HG02798 (cell line): ENCODE data around the gene POLR2M.

Source experiments
- ATAC-seq: cut with Tn5 transposase; IDR thresholded peaks from one replicate; pipeline ENCODE4 v1.9.1; 2021; ENCODE audit warnings: mild to moderate bottlenecking; ENCODE audit not compliant: unreplicated experiment, poor library complexity

The POLR2M gene

GRCh38 chr15:57690341-57690966, 16.1 kb upstream of the POLR2M start:
- no peak for ATAC-seq

DNA sequence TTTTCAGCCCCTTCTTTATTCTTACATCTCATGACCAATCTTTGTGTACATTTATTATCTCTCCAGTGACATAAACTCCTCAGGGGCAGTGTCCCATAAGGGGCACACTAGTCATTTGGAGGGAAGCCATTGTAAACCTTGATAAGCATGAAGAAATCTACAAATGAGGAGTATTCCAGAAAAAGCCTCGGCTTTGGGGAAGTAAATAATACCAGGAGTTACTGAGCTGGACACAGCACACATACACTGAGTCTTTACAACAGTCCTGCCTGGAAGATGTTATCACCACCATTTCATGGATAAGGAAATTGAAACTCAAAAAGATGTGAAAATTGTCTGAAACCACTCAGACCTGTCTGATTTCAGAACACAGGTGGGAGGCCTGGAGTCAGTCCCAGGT, 15.4 kb upstream of the POLR2M start:
- ATAC-seq = no peak

- ATAC-seq = no peak
Observed at GRCh38 chr15:57692709-57693108, 13.8 kb upstream of the POLR2M start.

GRCh38 chr15:57694279-57694678, 12.2 kb upstream of the POLR2M start:
- no peak for ATAC-seq

DNA sequence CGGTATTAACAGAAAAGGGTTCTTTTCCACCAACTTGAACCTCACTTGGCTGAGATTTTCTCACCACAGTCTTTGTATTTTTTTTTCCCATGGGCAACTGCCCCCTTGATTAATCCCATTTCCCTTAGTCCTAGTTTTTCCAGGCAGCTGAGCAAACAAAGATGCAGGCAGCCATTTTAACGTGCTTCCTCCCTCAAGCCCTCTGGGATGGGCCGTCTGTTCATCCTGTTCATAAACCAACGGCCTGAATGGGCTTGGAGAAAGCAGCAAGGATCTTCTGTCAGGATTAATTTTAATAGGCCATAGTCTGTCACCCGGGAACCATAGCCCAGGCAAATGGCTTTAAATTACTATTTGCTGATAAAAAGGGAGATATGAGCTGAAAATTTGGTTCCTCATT, 10.4 kb upstream of the POLR2M start:
- ATAC-seq = no peak

DNA sequence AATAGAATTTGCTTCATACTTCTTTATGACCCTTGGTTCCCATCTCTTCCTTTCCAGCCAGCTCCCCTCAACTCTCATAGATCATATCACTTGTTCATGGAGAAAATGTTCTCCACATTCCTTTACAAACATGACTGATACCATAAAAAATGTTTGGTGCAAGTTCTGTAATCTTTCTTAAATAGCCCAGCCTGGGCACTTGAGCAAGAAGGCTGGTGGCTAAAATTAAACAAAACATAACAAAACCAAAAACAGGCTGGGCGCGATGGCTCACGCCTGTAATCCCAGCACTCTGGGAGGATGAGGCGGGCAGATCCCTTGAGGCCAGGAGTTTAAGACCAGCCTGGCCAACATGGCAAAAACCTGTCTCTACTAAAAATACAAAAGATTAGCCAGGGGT, 8.9 kb upstream of the POLR2M start:
- ATAC-seq = no peak

DNA sequence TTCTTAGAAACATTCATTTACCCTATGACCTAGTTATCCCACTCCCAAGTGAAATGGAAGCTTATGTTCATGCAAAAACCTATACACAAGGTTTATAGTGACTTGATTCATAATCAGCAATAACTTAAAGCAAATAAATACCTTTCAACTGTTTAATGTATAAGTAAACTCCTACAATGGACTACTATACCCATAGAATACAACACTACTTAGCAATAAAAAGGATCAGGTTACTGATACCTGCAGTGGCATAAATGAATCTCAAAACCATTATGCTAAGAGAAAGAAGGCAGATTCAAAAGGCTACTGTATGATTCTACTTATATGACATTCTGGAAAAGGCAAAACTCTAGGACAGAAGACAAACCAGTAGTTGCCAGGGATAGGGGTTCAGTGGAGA, 8.3 kb upstream of the POLR2M start:
- ATAC-seq = no peak

- ATAC-seq = no peak
Observed at GRCh38 chr15:57698991-57699390, 7.5 kb upstream of the POLR2M start.

DNA sequence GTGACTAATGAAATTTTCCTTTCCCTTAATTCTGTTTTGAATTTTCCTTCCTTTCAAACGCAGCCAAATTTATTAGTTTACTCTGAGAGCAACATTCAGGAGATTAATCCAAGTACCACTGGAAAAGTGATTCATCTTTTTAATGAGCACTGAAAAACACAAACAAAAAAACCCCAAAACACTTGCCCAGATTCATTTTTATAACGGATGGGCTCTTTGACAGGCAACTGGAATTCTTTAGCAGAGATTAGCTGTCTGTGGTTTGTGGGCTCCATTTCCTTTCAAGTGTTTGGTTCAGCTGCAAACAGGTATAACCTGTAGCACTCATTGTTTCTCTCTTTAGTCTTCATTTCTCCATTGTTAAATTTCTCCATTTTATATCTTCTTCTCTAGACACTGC, 3.1 kb upstream of the POLR2M start:
- no peak for ATAC-seq

- ATAC-seq = no peak
Observed at GRCh38 chr15:57704441-57704840, 2.1 kb upstream of the POLR2M start.

GRCh38 chr15:57705746-57706404, 639 bp upstream of the POLR2M start:
- no peak for ATAC-seq

DNA sequence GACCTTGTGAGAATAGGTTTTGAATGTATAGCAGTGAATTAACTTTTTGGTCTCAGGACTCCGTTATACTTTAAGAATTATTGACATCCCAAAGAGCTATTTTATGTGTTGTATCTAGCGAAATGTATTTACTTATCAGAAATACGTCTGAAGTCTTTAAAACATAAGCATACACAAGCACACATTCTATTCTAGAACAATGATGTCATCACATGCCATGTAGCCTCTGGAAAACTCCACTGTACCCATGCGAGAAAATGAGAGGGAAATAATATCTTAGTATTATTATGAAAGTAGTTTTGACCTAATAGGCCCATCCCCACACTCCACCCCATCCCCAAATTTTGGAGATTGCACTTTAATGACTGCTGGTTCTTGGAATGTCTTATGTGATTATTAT, 1.5 kb downstream of the POLR2M start:
- no peak for ATAC-seq

DNA sequence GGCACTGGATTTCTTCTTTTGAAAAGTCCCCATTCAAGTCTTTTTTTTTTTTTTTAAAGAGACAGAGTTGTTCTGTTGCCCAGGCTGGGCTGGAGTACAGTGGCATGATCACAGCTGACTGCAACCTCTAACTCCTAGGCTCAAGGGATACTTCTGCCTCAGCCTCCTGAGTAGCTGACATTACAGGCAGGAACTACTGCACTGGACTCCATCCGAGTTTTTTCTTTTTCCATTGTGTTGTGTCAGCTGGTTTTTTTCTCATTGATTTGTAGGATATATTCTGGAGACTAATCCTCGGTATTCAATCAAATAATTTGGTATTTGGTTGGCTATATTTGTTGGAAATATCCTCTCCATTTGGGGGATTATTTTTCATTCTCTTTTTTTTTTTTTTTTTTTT, 11.8 kb downstream of the POLR2M start:
- ATAC-seq = no peak

- ATAC-seq = no peak
Observed at GRCh38 chr15:57720867-57721266, 14.4 kb downstream of the POLR2M start.

DNA sequence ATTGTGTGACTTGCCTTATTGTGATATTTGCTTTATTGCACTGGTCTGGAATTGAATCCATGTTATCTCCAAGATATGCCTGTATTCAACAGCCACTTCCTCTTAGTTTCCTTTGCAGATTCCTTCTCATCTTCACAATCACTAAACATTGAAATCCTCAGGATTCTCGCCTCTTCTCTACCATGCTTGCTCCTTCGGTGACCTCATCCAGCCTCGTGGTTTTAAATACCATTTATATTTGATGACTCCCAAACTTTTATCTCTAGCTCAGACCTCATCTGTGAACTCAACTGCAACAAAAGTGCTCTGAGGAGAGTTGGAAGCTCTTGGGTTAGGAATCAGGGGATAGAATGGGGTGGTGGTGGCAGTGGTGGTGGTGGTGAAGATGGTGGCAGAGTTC, 19.9 kb downstream of the POLR2M start:
- no peak for ATAC-seq

DNA sequence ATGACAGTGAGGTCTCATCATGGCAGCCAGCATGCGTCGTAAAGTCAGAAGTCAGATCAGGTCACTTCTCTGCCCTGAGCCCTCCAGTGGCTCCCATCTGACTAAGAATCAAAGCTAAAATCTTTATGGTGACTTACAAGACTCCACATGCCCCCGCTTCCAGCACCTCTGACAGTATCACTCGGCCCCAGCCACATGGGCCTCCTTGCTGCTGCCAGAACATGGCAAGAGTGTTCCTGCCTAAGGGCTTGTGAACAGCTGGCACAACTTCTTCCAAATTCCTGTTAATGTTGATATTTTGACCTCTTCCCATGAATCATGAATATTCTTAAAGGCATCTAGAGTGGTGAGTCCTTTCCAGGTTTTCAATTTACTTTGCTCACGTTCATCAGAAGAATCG, 20.5 kb downstream of the POLR2M start:
- ATAC-seq = no peak

GRCh38 chr15:57728436-57728835, 21.9 kb downstream of the POLR2M start:
- no peak for ATAC-seq

DNA sequence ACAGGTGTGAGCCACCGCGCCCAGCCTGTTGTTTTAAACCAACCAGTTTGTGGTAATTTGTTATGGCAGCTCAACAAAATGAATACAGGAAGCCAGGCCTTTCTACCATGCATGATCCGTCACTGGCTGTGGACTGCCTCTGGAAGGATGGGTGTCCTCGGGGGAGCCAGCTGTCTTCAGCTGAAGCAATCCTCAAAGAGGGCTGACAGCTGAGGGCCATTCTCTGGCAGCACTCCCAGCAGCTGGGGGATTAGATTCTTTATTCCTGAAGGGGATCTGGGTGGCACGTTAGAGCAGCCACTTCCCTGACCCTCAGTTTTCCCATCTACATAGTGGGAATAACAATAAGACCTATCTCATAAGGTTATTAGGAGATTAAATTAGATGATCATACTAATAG, 24.4 kb downstream of the POLR2M start:
- no peak for ATAC-seq

DNA sequence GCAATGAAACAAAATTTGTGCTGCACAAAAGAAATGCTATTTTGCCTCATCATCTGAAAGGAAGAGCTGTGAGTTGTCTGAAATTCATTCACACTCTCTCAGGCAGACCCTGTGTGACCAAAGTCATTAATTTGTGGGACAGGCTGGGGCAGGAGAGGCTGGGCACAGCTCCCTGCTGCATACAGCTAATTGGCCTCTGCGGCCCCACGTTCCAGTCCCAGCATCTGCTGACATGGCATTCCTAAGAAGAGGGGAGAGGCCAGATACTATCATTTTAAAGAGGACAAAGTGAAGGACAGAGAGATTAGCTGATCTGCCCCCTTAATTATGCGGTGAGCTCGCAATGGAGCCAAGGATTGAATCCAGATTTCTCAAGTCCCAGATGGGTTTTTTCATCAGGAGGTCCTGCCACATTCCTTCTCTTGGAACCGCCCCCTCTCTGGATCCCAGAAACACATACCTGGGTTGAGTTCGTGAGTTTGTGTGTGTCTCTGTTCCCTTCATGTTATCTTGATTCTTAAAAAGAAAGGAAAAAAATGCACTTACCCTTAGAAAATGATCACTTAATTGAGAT, 25.1 kb downstream of the POLR2M start:
- ATAC-seq = no peak

DNA sequence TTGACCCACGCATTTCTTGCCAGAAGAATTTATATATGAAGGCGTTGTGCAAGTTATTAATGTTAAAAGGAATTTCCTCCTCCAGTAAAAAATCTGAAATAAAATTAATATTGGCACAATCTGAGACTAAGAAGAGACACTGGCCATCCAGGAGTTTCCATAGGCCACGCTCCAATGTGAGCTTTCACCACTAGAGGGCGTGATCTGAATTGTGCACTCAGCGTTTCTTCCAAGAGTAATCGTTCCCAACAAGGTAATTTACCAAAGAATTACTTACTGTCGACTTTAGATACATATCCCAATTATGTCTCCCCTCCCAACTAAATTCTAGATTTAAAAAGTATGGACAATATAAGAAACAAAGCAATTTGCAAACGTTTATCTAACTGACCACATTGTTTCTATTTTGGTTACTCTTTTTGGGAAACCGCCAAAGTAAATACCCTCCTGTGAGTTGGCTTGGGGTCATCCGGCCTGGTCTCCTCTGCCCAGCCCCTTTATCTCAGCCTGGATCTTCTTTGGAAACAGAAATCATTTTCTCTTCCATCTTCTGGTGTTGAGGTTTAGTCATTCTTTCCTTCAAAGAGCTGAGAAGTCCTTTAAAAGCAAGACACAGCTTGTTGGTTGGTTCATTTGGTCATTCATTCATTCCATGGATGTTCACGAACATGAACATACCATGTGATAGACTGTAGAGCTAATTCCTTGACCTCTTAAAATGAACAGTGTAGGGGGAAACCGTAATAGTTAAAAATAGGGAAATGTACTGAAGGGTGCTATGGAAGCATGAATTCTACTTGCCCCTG, 26.2 kb downstream of the POLR2M start:
- no peak for ATAC-seq

DNA sequence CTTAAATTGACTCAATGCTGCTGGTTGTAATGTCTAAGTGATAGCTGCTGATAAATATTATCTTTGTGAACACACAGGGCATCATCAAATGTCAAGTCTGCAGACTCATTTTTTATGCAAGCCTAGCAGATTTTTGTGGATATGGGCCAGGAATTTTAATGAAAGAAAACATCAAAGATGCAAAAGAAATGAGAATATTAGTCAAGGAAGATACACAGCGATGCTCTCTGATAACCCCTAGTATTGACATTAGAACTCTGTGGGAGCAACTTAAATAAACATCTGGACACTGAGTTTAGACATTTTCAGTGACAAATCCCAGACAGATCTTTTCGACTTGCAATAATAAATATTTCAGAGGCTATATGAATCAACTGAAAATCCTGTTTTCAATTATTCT, 28.3 kb downstream of the POLR2M start:
- no peak for ATAC-seq
